ENCODE results near the gene CHCT1.
"Not testable (repeated sequence)": the region's sequence is repeated elsewhere in the genome, so short reads cannot be mapped to it uniquely, and the experiment has no call there.

The CHCT1 gene

DNA sequence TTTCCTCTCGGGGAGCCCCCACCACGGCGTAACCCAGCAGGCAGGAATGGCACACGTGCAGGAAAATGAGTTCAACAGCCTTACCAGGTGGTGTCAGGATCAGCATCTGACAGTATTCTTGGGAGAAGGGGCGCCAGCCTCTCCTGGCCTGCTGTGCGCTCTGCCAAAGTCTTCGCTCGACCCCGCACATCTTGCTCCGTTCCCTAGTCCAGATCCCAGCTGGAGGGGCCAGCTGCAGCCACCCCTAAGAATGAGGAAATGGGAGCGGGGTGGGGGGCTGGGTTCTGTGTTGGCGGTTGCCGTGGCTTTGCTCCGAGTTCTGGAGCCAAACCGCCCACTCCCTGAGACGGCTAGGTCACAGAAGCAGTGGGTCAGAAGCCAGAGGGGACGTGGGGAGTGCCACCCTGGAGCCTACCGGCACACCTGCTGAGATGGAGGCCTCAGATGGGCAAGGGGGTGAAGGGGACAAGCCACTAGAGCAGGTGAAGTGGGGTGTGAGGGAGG lies at the start of gene CHCT1:
TSS of gene CHCT1 (plus strand) at position 328 of the 504 bp plus-strand sequence. CDS start at position 432, 104 bp downstream.
- no peak for DNase-seq

DNA sequence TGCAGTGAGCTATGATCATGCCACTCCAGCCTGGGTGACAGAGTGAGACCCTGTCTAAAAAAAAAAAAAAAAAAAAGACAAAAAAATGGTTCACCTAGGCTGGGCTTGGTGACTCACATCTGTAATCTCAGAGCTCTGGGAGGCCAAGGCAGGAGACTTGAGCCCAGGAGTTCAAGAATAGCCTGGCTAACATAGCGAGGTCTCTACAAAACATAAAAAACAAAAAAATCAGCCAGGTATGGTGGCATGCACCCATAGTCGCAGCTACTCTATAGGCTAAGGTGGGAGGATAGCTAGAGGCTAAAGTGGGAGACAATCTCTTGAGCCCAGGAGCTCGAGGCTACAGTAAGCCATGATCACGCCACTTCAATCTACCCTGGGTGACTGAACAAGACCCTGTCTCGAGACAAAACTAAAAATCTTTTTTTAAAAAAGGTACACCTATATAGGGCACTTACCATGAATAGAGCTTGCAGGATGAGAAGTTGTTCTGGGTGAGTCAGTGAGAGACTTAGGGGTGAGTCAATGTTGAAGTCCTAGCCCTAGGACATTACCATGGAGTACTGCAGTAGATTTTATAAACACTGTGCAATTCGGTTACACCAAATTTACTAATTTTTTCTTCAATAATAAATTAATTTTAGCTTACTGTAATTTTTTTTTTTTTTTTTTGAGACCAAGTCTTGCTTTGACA lies 49.4 kb upstream of the CHCT1 start:
- DNase-seq: no peak

DNA sequence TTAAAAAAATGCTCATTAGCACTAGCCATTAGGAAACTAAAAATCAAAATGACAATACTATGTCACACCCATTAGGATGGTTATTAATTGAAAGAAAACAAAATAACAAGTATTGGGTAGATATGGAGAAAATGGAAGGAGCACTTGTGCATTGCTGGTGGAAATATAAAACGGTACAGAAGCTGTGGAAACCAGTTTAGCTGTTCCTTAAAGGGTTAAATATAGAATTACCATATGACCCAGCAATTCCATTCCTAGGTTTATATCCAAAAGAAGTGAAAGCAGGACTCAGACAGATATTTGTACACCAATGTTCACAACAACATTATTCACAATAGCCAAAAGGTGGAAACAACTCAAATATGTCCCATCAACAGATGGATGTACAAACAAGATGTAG lies 44.1 kb upstream of the CHCT1 start:
- DNase-seq: not testable (repeated sequence)

DNA sequence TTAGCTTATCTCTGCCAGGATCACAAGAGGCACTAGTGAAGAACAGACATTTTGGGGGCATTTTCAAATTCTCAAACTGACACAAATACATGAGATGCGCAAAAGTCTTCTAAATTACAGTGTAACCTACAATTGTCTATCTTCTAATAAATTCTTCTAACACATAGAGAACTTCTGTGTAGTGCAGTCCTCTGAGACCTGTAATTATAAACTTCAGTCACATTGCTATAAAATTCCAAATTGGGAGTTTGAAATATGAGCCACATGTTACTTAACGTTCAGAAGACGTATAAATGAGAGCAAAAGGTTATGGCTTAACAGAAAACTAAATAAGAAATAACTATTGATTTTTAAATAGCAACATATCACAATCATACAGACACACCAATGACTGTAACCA lies 42.8 kb upstream of the CHCT1 start:
- not testable (repeated sequence) for DNase-seq

DNA sequence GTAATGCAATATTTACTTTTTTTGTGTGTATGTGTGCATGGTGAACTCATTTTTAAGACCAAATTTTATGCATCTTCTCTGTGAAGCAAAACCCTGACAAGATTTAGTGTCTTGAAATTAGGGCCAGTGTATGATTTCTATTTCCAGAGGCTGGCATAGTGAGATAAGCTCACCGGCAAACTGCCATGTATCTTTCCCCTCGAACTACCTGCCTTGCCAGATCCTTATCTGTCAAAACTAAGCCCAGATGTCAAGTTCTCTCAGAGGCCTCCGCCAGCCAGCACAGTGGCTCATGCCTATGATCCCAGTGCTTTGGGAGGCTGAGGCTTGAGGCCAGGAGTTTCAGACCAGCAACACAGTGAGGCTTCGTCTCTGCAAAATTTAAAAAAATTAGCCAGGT lies 40.3 kb upstream of the CHCT1 start:
- DNase-seq: no peak

DNA sequence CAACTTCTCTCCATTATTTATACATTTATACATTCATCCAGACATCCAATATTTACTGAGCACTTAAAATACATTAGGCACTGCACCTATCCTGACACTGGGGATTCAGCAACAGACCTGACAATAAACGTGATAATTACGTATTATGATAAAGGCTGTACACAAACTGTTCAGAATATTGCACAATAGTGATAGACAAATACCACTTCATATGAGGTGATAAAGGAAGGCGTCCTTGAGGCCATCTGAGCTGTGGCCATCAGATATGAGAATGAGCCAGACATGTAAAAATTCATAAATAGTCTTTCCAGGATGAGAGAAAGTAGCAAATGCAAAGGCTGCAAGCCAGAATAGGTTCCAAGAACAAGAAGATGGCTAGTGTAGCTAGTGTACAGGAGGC lies 38.9 kb upstream of the CHCT1 start:
- DNase-seq: peak; percentile 63

DNA sequence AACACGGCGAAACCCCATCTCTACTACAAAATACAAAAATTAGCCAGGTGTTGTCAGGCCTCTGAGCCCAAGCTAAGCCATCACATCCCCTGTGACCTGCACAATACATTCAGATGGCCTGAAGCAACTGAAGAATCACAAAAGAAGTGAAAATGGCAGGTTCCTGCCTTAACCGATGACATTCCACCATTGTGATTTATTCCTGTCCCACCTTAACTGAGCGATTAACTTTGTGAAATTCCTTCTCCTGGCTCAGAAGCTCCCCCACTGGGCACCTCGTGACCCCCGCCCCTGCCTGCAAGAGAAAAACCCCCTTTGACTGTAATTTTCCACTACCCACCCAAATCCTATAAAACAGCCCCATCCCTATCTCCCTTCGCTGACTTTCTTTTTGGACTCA lies 37.4 kb upstream of the CHCT1 start:
- DNase-seq: not testable (repeated sequence)

DNA sequence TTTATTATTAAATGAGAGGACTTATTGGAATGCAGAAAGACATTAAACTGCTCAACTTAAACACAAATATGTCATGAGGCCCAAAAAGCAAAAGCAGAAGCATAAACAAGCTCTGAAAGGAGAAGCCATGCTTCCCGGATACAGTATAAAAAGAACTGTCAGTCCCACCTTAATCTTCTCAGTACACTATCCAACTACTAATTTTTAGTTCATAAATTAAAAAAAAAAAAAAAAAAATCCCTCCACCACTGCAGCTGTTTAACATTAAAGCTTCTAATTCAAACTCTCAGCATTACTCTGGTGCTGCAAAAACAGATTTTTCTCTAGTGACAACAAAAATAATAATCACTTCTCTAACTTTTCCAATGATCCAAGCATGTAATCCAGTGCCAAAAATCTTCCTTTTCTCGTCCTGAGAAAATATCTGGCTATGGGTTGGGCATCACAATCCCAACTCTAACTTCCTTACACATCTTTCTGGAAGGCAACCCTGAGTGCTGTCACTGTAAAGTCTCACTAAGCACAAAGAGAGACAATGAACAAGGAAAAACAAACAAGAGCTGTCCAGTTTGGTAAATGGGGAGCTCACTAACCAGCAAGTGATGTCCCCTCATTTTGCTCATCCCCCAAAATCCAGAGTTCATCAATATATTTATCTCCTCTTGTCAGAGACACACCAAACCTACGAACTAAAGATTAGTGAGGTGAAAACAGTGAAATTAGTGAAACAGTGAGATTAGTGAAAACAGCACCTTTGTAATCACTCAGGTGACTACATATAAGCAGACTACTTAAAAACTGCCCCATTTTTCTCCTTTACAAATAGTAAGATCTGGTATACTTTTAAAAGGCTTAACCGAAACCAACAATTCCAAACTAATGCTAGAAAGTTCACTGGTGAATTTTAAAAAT lies 35.9 kb upstream of the CHCT1 start:
- no peak for DNase-seq

DNA sequence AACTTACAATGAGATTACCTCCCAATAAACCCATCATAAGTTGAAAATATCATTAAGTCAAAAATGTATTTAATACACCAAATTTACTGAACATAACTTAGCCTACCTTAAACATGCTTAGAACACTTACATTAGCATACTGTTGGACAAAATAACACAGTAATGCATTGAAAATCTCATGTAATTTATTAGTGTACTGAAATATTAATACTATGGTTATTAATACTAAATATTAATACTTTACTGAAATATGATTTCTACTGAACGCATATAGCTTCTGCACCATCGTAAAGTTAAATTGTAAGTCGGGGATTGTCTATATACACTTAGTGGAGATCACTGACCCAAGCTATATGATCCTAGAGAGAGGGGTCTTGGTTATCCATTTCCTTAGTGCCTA lies 34.6 kb upstream of the CHCT1 start:
- no peak for DNase-seq

DNA sequence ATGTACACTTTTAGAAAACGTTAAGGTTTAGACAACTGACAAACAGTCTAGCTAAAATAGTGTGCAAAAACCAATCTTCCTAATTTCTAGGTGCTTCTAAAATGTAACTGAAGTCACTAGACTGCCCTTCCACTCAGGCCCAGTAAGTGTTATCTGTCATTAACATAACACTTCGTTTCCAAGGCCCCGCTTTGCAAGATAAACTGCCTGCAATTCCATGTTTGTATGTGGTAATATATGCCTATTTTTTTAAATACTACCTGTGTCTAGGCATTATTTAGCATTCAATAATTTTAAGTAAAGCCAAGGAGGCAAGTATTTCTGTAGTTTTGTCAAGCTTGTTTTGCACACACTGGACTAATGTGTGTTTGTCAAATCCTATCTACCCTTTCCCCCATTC lies 33.5 kb upstream of the CHCT1 start:
- DNase-seq: no peak

DNA sequence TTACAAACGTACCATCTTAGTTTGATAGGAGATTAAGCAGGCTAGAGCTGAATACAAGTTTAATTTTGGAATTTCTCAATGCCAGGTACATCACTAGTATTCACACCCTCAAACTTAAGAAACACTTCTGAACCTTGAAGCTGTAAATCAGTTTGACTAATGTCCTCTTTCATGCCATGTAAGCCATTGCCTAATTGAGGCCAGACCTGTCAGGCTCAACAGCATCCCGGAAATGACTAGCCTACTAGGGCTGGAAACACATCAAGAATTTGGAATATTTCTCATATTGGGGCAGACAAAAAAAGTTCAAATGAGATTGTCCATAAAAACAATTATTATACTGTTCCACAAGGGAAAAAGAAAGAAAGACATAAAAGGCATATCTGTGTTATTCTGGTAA lies 32.1 kb upstream of the CHCT1 start:
- DNase-seq: no peak

DNA sequence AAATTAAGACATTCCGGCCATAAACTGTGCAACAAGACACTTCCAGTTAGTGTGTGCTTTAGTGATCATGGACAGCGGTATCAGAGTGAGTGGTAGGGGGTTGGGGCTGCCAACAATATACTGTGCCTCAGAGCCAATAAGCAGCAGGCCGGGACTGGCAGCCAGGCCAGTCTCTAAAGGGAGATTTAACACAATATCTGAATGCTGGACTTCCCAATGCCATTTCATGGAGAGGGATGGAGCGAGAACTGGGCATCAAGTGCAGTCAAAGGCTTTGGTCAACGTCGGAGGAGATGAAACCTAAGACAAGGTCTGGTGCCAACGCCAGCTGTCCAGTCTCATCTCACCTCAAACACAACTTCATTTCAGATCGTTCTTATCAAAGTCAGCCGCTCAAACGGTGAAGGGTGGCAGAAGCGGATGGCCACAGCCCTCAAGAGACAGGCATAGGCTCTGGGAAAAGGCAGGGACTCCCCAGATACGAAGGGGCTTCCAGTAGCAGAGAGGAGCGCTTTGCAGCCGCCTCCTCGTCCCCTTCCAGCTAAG lies 31.3 kb upstream of the CHCT1 start:
- DNase-seq: no peak

DNA sequence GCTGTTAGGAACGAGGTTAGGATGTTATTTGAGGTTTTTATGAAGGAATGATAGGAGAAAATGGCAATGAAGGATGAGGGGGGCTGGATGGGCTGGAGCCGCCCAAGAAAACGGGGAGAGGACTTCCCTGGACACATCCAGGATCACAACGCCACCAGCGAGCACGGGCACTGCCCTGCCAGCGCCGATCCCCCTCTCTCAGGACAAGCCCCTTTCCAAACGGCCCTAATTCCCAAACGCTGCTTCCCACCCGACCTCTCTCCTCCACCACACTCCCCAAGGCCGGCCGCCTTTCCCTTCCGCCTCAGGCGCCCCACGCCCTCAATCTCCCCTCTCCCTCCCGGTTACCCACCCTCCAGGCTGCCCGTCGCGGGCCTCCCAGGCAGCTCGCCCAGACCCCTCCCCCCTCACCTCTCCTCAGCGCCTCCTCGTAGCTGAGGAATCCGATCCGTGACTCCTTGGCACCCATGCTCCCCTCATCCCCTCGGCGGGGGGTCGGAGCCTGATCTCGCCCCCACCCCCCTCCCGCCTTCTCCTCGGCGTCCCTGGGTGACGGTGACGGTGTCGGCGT lies 30.7 kb upstream of the CHCT1 start:
- no peak for DNase-seq

DNA sequence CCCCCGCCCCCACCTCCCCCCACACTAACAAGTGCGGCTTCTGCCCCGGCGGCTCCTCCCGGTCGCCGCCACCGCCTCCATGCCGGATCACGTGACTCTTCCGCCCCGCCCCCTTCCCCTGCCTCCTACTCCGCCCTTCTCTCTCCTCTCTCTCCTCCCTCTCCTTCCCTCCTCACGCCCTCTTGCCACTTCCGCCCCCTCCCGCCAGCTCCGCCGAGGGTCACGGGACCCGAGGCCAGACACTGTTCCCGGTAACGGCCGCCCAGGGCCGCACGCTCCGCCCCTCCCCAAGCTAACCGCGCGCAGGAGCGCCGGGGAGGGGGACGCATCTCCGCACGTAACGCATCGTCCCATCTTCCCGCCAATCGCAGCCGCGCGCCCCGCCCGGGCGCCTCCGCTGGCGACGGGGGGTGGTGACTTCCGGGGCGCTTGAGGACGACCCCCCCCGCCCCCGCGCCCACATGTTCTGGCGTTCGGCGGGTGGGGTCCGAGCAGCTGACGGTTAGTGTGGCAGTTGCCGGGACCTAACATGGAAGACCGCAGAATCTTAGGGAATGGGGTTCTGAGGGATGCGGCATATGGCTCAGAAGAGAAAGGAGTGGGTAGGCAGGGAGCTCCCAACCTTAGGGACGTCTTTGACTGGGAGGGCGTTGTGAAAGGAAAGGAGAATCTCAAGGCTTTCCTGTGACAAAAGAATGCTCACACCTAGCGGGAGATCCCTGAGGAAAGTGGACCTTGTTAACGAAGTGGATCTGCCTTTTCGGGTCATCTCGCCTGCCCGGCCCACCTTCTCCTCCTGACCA lies 30.0 kb upstream of the CHCT1 start, which contains the start of gene USP32:
TSS of gene USP32 (minus strand) at position 92 of the 803 bp plus-strand sequence. CDS start 194 bp downstream, outside the sequence.
- DNase-seq: peak; percentile 95

DNA sequence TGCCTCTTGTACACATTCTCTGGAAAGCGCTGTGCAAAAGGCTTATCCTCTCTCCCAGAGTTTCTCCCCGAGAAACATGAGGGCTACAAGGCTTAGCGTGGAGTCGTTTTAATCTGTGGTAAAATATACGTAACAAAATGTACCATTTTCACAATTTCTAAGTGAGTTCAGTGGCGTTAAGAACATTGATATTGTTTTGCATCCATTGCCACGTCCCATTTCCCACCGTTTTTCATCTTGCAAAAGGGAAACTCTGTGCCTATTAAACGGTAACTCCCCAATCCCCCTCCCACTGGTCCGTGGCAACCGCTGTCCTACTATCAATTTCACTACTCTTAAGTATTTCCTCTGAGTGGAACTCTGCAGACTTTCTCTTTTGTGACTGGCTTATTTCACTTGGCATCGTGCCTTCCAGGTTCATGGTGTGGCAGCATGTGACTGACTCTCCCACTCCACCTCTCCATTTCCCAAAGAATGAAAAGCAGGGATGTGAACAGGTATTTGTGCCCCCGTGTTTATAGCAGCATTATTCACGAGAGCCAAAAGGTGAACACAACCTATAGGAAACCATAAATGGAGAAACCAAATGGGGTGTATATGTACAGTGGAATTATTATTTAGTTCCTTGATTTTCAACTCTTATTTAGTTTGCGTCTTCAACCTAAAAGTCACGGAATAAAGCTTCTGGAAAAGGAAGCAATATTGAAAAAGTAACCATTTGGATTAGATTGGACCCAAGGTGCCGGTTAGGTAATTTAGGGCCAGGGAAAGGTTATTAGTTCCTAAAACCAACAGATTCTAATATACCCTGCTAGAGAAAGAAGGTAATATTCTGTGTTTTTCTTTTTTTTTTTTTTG lies 29.2 kb upstream of the CHCT1 start:
- DNase-seq: peak; percentile 52

DNA sequence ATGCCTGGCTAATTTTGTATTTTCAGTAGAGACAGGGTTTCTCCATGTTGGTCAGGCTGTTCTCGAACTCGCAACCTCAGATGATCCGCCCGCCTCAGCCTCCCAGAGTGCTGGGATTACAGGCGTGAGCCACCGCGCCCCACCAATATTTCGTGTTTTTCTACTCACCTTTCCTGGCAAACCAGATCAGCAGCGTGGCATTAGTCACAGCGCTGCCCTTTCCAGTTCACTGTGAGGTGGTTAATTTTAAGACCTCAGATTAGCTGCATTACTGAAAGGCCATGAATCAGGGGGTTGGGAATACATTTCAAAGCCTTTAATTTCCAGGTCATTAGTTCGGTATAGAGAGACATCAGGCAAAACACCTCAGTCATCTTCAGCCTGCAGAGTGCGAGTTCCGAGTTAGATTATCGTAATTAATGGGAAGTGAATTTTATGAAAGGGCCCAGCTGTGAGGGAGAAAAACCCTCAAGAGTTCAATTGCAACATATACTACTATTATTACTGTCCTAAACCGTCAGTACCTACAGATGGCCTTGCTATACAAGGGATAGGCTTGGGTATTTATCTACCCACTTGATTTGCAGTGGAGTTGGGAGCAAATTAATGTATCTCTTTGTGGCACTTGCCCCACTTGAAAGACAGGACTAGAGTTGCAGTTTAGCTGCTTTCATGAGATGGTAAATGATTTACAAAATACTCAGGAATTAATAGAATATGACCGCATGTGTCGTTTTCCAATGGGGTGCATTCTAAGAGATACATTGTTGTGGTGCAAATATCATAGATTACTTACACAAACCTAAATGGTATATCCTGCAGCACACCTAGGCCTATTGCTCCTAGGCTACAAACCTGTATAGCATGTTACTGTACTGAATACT lies 28.2 kb upstream of the CHCT1 start:
- no peak for DNase-seq

DNA sequence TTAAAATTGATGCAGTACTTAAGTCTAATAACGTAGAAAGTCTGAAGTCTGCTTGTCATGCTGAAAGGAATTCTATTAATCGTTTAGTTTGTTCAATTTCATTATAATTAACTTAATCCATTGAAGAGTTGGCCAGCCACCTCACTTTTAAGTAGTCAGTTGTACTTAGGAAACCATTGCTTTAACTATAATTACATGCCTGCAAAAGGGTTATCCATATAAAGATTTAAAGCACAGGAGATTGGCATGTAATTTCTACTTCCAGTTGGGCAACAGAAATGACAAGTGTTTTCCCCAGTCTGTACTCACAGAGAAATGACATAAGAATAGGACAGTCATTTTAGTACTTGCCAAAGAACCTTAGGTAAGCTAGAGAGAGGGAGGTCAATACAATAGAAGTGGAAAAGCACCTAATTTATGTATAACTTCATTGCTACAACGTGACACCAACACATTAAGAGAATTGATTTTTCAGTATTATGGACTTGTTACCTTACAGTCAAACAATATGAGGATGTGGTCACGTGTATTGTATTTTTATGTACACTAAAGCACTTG lies 26.7 kb upstream of the CHCT1 start:
- DNase-seq: no peak

DNA sequence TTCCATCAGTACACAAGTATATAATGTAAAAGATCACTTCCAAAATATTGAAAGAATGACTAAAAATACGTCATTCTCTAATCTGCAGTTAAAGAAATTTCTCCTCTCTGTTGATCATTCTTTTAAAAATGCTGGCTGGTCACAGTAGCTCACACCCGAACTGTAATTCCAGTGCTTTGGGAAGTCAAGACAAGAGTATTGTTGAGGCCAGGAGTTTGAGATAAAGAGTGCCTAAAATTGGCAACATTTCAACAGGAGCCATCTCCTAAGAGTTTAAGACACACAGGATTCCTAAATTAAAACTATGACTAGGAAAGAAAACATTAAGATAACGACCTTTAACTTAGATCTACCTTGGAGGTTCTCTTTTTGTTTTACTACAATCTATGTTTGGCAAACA lies 25.9 kb upstream of the CHCT1 start:
- DNase-seq: no peak

DNA sequence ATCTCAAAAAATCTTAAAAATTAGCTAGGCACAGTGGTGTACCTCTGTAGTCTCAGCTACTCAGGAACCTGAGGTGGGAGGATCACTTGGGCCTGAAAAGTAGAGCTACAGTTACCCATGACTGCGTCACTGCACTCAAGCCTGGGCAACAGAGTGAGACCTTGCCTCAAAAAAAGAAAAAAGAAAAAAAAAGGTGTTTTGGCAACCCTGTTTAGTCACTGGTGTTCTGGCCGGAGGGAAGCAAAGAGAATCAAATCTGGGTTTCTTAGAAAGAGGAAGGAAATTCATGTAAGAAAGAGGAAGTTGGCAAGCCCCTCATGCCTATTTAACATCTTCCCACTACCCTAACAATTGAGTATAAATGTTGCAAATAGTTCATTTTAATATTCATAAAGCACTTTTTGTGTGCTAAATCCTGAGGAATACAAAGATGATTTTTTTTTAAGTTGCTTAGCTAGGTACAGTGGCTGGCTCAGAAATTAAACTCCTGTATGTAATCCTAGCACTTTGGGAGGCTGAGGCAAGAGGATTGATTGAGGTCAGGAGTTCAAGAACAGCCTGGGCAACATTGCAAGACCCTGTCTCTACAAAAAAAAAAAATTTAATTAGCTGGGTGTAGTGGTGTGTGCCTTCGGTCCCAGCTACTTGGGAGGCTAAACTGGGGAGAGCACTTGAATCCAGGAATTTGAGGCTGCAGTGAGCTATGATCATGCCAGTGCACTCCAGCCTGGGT lies 23.9 kb upstream of the CHCT1 start:
- no peak for DNase-seq
